Hypothalamus (tissue), 51 donors: ENCODE measurements around the gene EPO.

Experiments used
- DNase-seq, 51 donors: peaks; one replicate each; lab custom pipeline; 2025; lab: John Stamatoyannopoulos, UW

Gene EPO

GRCh38 chr7:100720279-100720670 is at the start of gene EPO:
TSS of gene EPO (plus strand) at chr7:100720468. CDS start at chr7:100720981, 513 bp downstream.
- no peak for DNase-seq

GRCh38 chr7:100671353-100672327 is 48.6 kb upstream of the EPO start:
- DNase-seq = no peak

GRCh38 chr7:100673302-100673941 is 46.8 kb upstream of the EPO start, which contains the start of gene GNB2:
TSS of gene GNB2 (plus strand) at chr7:100673740. CDS start at chr7:100676266, 2,526 bp downstream.
- peak; percentile 88 to 100 (median 98) for DNase-seq

- peak in 26 of 51 donors; percentile 19 to 79 (median 48) for DNase-seq
Observed at GRCh38 chr7:100673942-100674410, 46.3 kb upstream of the EPO start.

GRCh38 chr7:100674411-100675104 is 45.7 kb upstream of the EPO start:
- peak in 14 of 51 donors; percentile 8 to 68 (median 38) for DNase-seq

- DNase-seq = peak in 1 of 51 donors; percentile 55
Observed at GRCh38 chr7:100675105-100675451, 45.2 kb upstream of the EPO start.

- DNase-seq = peak in 50 of 51 donors; percentile 31 to 92 (median 78)
Observed at GRCh38 chr7:100675581-100676350, 44.5 kb upstream of the EPO start.

- DNase-seq = no peak
Observed at GRCh38 chr7:100676501-100677306, 43.6 kb upstream of the EPO start.

- DNase-seq = no peak
Observed at GRCh38 chr7:100677308-100678267, 42.7 kb upstream of the EPO start.

GRCh38 chr7:100678291-100678984 is 41.8 kb upstream of the EPO start:
- no peak for DNase-seq

GRCh38 chr7:100679129-100679926 is 40.9 kb upstream of the EPO start:
- no peak for DNase-seq

- DNase-seq = no peak
Observed at GRCh38 chr7:100679927-100680575, 40.2 kb upstream of the EPO start.

GRCh38 chr7:100680576-100681271 is 39.5 kb upstream of the EPO start:
- peak in 2 of 51 donors; percentile 18 to 62 for DNase-seq

- no peak for DNase-seq
Observed at GRCh38 chr7:100681491-100682227, 38.6 kb upstream of the EPO start.
